B cell (primary cell): ENCODE measurements around the gene TNPO2. TPM values are rescaled to one million over a fixed set of nuclear protein-coding genes. Genes with fewer than 3 reads are reported as not detected.

ENCODE experiments used
- ATAC-seq: fragments of 200-7000 bp; cut with Tn5 transposase; one replicate; pipeline ENCODE4 v1.10.0; 2021; ENCODE audit warnings: low read depth, mild to moderate bottlenecking, moderate number of reproducible peaks, moderate library complexity
- CTCF ChIA-PET: fragments of 350-600 bp; sonication (Branson Sonifier 250); formaldehyde crosslinking; loops from one replicate; lab custom pipeline; 2021; ENCODE audit warnings: antibody characterized with exemption, inconsistent platforms; lab: Charles Lee
- POLR2A ChIA-PET: fragments of 350-600 bp; sonication (Branson Sonifier 250); formaldehyde crosslinking; loops from one replicate; lab custom pipeline; 2021; ENCODE audit warnings: antibody characterized with exemption; lab: Charles Lee
- DNase-seq: peaks from one replicate; pipeline ENCODE4 v3.0.0; 2013
- H2AFZ ChIP-seq: 2 replicates; pipeline ENCODE4 v1.6.1; 2012; ENCODE audit warnings: mild to moderate bottlenecking, low read depth, low read length; ENCODE audit not compliant: insufficient read depth, poor library complexity, severe bottlenecking
- H3K27ac ChIP-seq, 2 donors: 1 replicate in 1 of 2; 2 replicates in 1 of 2; pipeline ENCODE4 v1.5.1; 2012 to 2013; ENCODE audit warnings: low read length in 2 of 2, mild to moderate bottlenecking in 2 of 2, moderate library complexity in 1 of 2
- H3K27me3 ChIP-seq, 4 experiments: fragments of 200-600 bp in 1 of 4; sonication (generic) in 1 of 4; replicated peaks in 1 of 4; 1 replicate in 2 of 4; 2 replicates in 2 of 4; pipeline versions ENCODE4 v1.6.1 to v1.7.0; 2013 to 2016; ENCODE audit warnings: low read length in 3 of 4, mild to moderate bottlenecking in 2 of 4, mixed read lengths in 1 of 4, moderate library complexity in 1 of 4; ENCODE audit not compliant: insufficient read depth in 4 of 4, control insufficient read depth in 3 of 4; ENCODE audit errors: control extremely low read depth in 1 of 4
- H3K36me3 ChIP-seq, 2 experiments: replicated peaks in 1 of 2; 1 replicate in 1 of 2; 2 replicates in 1 of 2; pipeline versions ENCODE4 v1.6.1 to v1.7.1; 2013; ENCODE audit warnings: low read length in 1 of 2; ENCODE audit not compliant: insufficient read depth in 2 of 2, control insufficient read depth in 1 of 2; ENCODE audit errors: control extremely low read depth in 1 of 2, extremely low read depth in 1 of 2
- H3K4me1 ChIP-seq, 2 donors: fragments of 200-600 bp in 1 of 2; sonication (generic) in 1 of 2; 1 replicate in 1 of 2; 2 replicates in 1 of 2; pipeline versions ENCODE4 v1.5.1 to v1.6.1; 2013 to 2017; ENCODE audit warnings: low read length in 2 of 2; ENCODE audit not compliant: control insufficient read depth in 2 of 2, insufficient read depth in 2 of 2
- H3K4me2 ChIP-seq: replicated peaks from 2 replicates; pipeline ENCODE3; 2012; ENCODE audit warnings: mild to moderate bottlenecking, low read depth, low read length; ENCODE audit not compliant: poor library complexity, severe bottlenecking
- H3K4me3 ChIP-seq, 5 experiments: fragments of 200-600 bp in 1 of 5; sonication (generic) in 1 of 5; 1 replicate in 3 of 5; 2 replicates in 2 of 5; pipeline versions ENCODE4 v1.5.1 to v1.7.0; 2011 to 2016; ENCODE audit warnings: low read length in 4 of 5, mild to moderate bottlenecking in 4 of 5, low read depth in 2 of 5, control low read depth in 1 of 5, moderate library complexity in 1 of 5; ENCODE audit not compliant: insufficient read depth in 1 of 5; ENCODE audit errors: control extremely low read depth in 1 of 5, extremely low read depth in 1 of 5
- H3K79me2 ChIP-seq: fragments of 200-600 bp; sonication (generic); one replicate; pipeline ENCODE4 v1.6.0; 2016; ENCODE audit warnings: low read length; ENCODE audit not compliant: control insufficient read depth, insufficient read depth
- H3K9ac ChIP-seq: fragments of 200-600 bp; sonication (generic); 2 replicates; pipeline ENCODE4 v1.6.1; 2017; ENCODE audit warnings: mild to moderate bottlenecking, low read length, moderate library complexity
- H3K9me3 ChIP-seq, 3 donors: one replicate each; pipeline versions ENCODE4 v1.6.1 to v1.7.1; 2013; ENCODE audit warnings: low read length in 2 of 3; ENCODE audit not compliant: control insufficient read depth in 2 of 3, insufficient read depth in 1 of 3; ENCODE audit errors: control extremely low read depth in 1 of 3
- H4K20me1 ChIP-seq: 2 replicates; pipeline ENCODE4 v1.6.0; 2012; ENCODE audit warnings: mild to moderate bottlenecking, low read length; ENCODE audit not compliant: insufficient read depth, control insufficient read depth, poor library complexity, severe bottlenecking
- H3K27ac Mint-ChIP-seq: one replicate; pipeline ENCODE4 v1.8.0; 2021; ENCODE audit warnings: mixed read lengths
- H3K27me3 Mint-ChIP-seq: one replicate; pipeline ENCODE4 v1.8.0; 2021; ENCODE audit warnings: mixed read lengths
- H3K4me1 Mint-ChIP-seq: one replicate; pipeline ENCODE4 v1.8.0; 2021; ENCODE audit warnings: mixed read lengths
- H3K4me3 Mint-ChIP-seq: one replicate; pipeline ENCODE4 v1.8.0; 2021; ENCODE audit warnings: mixed read lengths
- H3K9me3 Mint-ChIP-seq: one replicate; pipeline ENCODE4 v1.8.0; 2022; ENCODE audit warnings: mixed read lengths; ENCODE audit not compliant: insufficient read depth
- EZH2 ChIP-seq: IDR thresholded peaks from 2 replicates; pipeline ENCODE4 v1.6.1; 2012; ENCODE audit warnings: borderline replicate concordance, low read depth, mild to moderate bottlenecking, moderate library complexity, low read length; ENCODE audit not compliant: insufficient read depth, poor library complexity, severe bottlenecking
- WGBS: methylation state at CpG from one replicate; pipeline ENCODE4 v1.1.5; 2013; ENCODE audit warnings: missing lambda C conversion rate; ENCODE audit not compliant: insufficient coverage; 5-methylcytosine and 5-hydroxymethylcytosine counted together
- intact Hi-C: fragments of 100-400 bp; cut with micrococcal nuclease; formaldehyde crosslinking; loops from one replicate; pipeline ENCODE4 v1.10.0; 2022
- polyA plus RNA-seq: library from polyadenylated mRNA; depleted of rRNA; stranded (reverse); fragments of >200 nt; gene quantifications from 2 replicates; pipeline ENCODE4 v1.2.3, GENCODE V29; 2012
- total RNA-seq, 2 donors: library from RNA; stranded (reverse); fragments of 120-200 nt in 1 of 2; gene quantifications; 1 replicate in 1 of 2; 2 replicates in 1 of 2; pipeline versions ENCODE4 v1.2.3 to v1.2.4, GENCODE V29; 2013 to 2022
- TF ChIP-seq, protein P1 (sequence below): fragments of 200-600 bp; IDR thresholded peaks from one replicate; pipeline ENCODE4 v1.8.0; 2022; ENCODE audit warnings: antibody characterized with exemption, mild to moderate bottlenecking

Gene TNPO2
- total and polyA plus RNA-seq, 2 donors (not counting 1 experiment from before 2014, with no cell fraction given): 73.7 to 85.6 TPM

DNA sequence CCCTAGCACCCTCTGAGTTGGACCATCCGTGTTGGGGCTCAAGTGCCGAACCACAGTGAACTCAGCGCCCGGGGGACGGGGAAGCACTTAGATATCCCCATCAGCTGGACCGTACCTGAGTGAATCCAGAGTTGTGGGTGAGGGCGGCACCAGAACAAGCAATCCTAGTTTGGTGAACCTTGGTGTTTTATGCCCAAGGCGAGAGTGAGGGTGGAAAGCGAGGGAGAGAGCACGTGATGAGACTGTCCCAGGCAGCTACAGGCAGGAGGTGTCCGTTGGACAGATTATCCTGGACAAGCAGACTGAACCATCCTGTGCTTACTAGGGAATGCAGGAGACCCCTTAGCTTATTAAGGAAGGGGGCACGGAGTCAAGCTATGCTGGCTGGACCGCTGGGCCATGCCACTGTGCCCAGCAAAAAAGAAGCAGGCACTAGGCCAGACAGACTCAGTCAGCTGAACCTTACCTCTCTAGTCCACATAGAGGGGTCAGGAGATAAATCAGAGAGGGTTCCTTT is 14.2 kb upstream of the TNPO2 start:
- intact Hi-C loops: loop anchor here (1.0 to 5.0 kb wide), 6 partner anchors 37 to 187 kb away; partner anchors contain the start of genes FBXW9, GCDH, HOOK2 and RNASEH2A
- H3K9me3 ChIP-seq: no peaks in the 10 kb centered on the region
- Mint-ChIP-seq H3K4me3 (peak overlapping the region; percentile 100), H3K4me1 (peaks cover 36% of the 10 kb centered on the region), H3K27me3 (no peaks in the 10 kb centered on the region), H3K9me3 (no peaks in the 10 kb centered on the region), H3K27ac (peak overlapping the region; percentile 99)
- peak overlapping the region; percentile 97 for H3K4me2 ChIP-seq
- no peak for DNase-seq
- H2AFZ ChIP-seq: peak overlapping the region; percentile 99
- peaks cover 56% of the 10 kb centered on the region for H3K79me2 ChIP-seq
- peak overlapping the region; percentile 90 for H3K9ac ChIP-seq
- peaks cover 29 to 36% of the 10 kb centered on the region in 2 donors for H3K4me1 ChIP-seq
- no peak for TF ChIP-seq EZH2
- TF ChIP-seq, protein P1, sequence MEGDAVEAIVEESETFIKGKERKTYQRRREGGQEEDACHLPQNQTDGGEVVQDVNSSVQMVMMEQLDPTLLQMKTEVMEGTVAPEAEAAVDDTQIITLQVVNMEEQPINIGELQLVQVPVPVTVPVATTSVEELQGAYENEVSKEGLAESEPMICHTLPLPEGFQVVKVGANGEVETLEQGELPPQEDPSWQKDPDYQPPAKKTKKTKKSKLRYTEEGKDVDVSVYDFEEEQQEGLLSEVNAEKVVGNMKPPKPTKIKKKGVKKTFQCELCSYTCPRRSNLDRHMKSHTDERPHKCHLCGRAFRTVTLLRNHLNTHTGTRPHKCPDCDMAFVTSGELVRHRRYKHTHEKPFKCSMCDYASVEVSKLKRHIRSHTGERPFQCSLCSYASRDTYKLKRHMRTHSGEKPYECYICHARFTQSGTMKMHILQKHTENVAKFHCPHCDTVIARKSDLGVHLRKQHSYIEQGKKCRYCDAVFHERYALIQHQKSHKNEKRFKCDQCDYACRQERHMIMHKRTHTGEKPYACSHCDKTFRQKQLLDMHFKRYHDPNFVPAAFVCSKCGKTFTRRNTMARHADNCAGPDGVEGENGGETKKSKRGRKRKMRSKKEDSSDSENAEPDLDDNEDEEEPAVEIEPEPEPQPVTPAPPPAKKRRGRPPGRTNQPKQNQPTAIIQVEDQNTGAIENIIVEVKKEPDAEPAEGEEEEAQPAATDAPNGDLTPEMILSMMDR: no peak
- no peak for ATAC-seq
- ChIA-PET POLR2A (interaction anchor here (1.0 to 1.4 kb wide), 2 partner anchors 53 to 55 kb away, joined by 5 to 6 read pairs; partner anchors contain the start of gene JUNB), CTCF (interaction anchor here (0.9 to 5.7 kb wide), 5 partner anchors 21 to 109 kb away, joined by 3 to 47 read pairs (median 4); no protein-coding TSS in a partner anchor)
- no peaks in the 10 kb centered on the region for H3K27me3 ChIP-seq
- H3K27ac ChIP-seq: peak overlapping the region in 1 of 2 donors; percentile 94
- peaks cover 0 to 10% of the 10 kb centered on the region in 2 experiments for H3K36me3 ChIP-seq
- H3K4me3 ChIP-seq: peak overlapping the region; percentile 67 to 93 (median 86)
- WGBS: 16% methylated on average over 13 of the region's 13 CpGs
- peaks cover 14% of the 10 kb centered on the region for H4K20me1 ChIP-seq
